Liver (tissue), 9 donors: ENCODE measurements around the gene RPGRIP1. TPM values are rescaled to one million over a fixed set of nuclear protein-coding genes. Genes with fewer than 3 reads are reported as not detected.

Experiments
- DNase-seq: peaks from one replicate; pipeline ENCODE4 v3.0.0-alpha.2; 2017; ENCODE audit warnings: low spot score
- H3K27ac ChIP-seq, 2 donors: one replicate each; pipeline ENCODE4 v1.7.0; 2013; ENCODE audit warnings: inconsistent platforms in 2 of 2, low read length in 2 of 2, control low read depth in 1 of 2, low read depth in 1 of 2, mild to moderate bottlenecking in 1 of 2
- H3K27me3 ChIP-seq, 4 donors: one replicate each; pipeline versions ENCODE4 v1.6.1 to v1.7.0; 2013; ENCODE audit warnings: low read length in 3 of 4, inconsistent platforms in 1 of 4, mild to moderate bottlenecking in 1 of 4, moderate library complexity in 1 of 4; ENCODE audit not compliant: control insufficient read depth in 4 of 4, insufficient read depth in 4 of 4
- H3K36me3 ChIP-seq, 4 donors: one replicate each; pipeline versions ENCODE4 v1.6.1 to v1.7.0; 2013; ENCODE audit warnings: low read length in 3 of 4, mild to moderate bottlenecking in 3 of 4, low read depth in 1 of 4, moderate library complexity in 1 of 4; ENCODE audit not compliant: control insufficient read depth in 4 of 4, insufficient read depth in 3 of 4
- H3K4me1 ChIP-seq, 4 donors: one replicate each; pipeline versions ENCODE4 v1.6.1 to v1.7.0; 2013; ENCODE audit warnings: low read length in 3 of 4, mild to moderate bottlenecking in 3 of 4, moderate library complexity in 1 of 4; ENCODE audit not compliant: control insufficient read depth in 4 of 4, insufficient read depth in 4 of 4
- H3K4me3 ChIP-seq, 3 donors: one replicate each; pipeline versions ENCODE4 v1.6.1 to v1.7.0; 2013; ENCODE audit warnings: low read length in 3 of 3, control low read depth in 1 of 3, low read depth in 1 of 3, mild to moderate bottlenecking in 1 of 3
- H3K9ac ChIP-seq, 2 donors: one replicate each; pipeline ENCODE4 v1.7.0; 2013; ENCODE audit warnings: low read length in 2 of 2, mild to moderate bottlenecking in 2 of 2, moderate library complexity in 2 of 2, control low read depth in 1 of 2, low read depth in 1 of 2
- H3K9me3 ChIP-seq, 4 donors: one replicate each; pipeline versions ENCODE4 v1.6.1 to v1.7.0; 2013; ENCODE audit warnings: low read length in 3 of 4; ENCODE audit not compliant: control insufficient read depth in 4 of 4
- EGR1 ChIP-seq, 2 donors: IDR thresholded peaks; 2 replicates each; pipeline ENCODE4 v1.6.1; 2016 to 2018; ENCODE audit warnings: antibody characterized with exemption in 2 of 2, low read depth in 2 of 2
- FOXA1 ChIP-seq: IDR thresholded peaks from 2 replicates; pipeline ENCODE4 v1.6.1; 2016; ENCODE audit warnings: antibody characterized with exemption
- FOXA2 ChIP-seq: IDR thresholded peaks from 2 replicates; pipeline ENCODE4 v1.6.1; 2016; ENCODE audit warnings: antibody characterized with exemption
- GABPA ChIP-seq, 2 donors: IDR thresholded peaks in 1 of 2; conservative IDR thresholded peaks in 1 of 2; 2 replicates each; pipeline ENCODE4 v1.6.1; 2016; ENCODE audit warnings: antibody characterized with exemption in 2 of 2, mild to moderate bottlenecking in 1 of 2, moderate library complexity in 1 of 2
- HNF4A ChIP-seq, 2 donors: conservative IDR thresholded peaks; 2 replicates each; pipeline ENCODE4 v1.6.1; 2016; ENCODE audit warnings: antibody characterized with exemption in 2 of 2, mild to moderate bottlenecking in 2 of 2
- HNF4G ChIP-seq: IDR thresholded peaks from 2 replicates; pipeline ENCODE4 v1.6.1; 2016; ENCODE audit warnings: antibody characterized with exemption
- JUND ChIP-seq, 2 donors: IDR thresholded peaks; 2 replicates each; pipeline ENCODE4 v1.6.1; 2016; ENCODE audit warnings: antibody characterized with exemption in 2 of 2
- NR2F2 ChIP-seq: IDR thresholded peaks from 2 replicates; pipeline ENCODE4 v1.6.1; 2016; ENCODE audit warnings: antibody characterized with exemption
- RAD21 ChIP-seq, 2 donors: IDR thresholded peaks; 2 replicates each; pipeline ENCODE4 v1.6.1; 2016; ENCODE audit warnings: antibody characterized with exemption in 2 of 2, mild to moderate bottlenecking in 2 of 2
- REST ChIP-seq: IDR thresholded peaks from 2 replicates; pipeline ENCODE4 v1.6.1; 2016; ENCODE audit warnings: antibody characterized with exemption, mild to moderate bottlenecking
- RXRA ChIP-seq, 2 donors: IDR thresholded peaks; 2 replicates each; pipeline ENCODE4 v1.6.1; 2017 to 2018; ENCODE audit warnings: antibody characterized with exemption in 2 of 2, mild to moderate bottlenecking in 1 of 2
- SP1 ChIP-seq: IDR thresholded peaks from 2 replicates; pipeline ENCODE4 v1.6.1; 2018; ENCODE audit warnings: antibody characterized with exemption, mild to moderate bottlenecking
- YY1 ChIP-seq: IDR thresholded peaks from 2 replicates; pipeline ENCODE4 v1.6.1; 2016; ENCODE audit warnings: antibody characterized with exemption, mild to moderate bottlenecking
- WGBS: extraction: QIAGEN DNeasy Blood & Tissue Kit; methylation state at CpG from one replicate; pipeline ENCODE4 v1.1.7; 2013; 5-methylcytosine and 5-hydroxymethylcytosine counted together
- polyA plus RNA-seq, 2 donors: library from polyadenylated mRNA; stranded (reverse) in 1 of 2; unstranded in 1 of 2; fragments of 200-250 nt in 1 of 2; fragments of >200 nt in 1 of 2; fragmentation: Nextera tagmentation in 1 of 2; extraction: Ambion mirVana in 1 of 2; gene quantifications; one replicate each; pipeline versions ENCODE4 v1.2.1 to v1.2.3, GENCODE V29; 2013 to 2015
- total RNA-seq, 2 donors: library from RNA; depleted of rRNA; stranded (reverse); fragments of >200 nt; gene quantifications; one replicate each; pipeline ENCODE4 v1.2.3, GENCODE V29; 2014
- TF ChIP-seq, protein P1 (sequence below): fragments of 150-350 bp; IDR thresholded peaks from 2 replicates; pipeline ENCODE4 v1.5.1; 2017; ENCODE audit warnings: improper control_type of control experiment, low read depth, low read length; ENCODE audit not compliant: missing input control
- TF ChIP-seq, protein P2 (sequence below): IDR thresholded peaks from 2 replicates; pipeline ENCODE4 v1.6.1; 2016; ENCODE audit warnings: antibody characterized with exemption
- donor health status: healthy.
- donor health status: healthy.
- donor health status: healthy.
- donor health status: healthy.
- donor health status: healthy.

RPGRIP1 gene
- total and polyA plus RNA-seq, 4 donors = 0.27 to 1.3 (median 0.40) TPM

DNA sequence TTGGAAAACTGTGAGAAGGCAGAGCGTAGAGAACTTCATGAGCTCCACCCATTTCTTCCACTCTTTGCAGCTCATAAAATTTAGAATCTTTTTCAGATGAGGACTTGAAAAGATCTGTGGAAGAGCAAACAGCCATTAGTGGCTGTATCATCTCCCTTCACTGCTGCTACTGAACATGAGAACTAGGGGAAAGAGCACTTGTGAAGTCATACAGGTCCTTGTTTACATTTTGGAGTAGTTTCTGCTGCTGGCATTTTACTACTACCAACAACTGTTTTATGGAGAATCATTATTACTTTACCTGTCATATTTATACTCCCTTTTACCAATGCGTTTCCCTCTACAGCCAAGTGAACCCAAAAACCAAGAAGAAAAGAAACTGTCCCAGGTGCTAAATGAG, 41.0 kb downstream of the RPGRIP1 start:
- H3K27ac ChIP-seq = no peak overlapping the region
- WGBS = 94% methylated on average over 2 of the region's 2 CpGs

DNA sequence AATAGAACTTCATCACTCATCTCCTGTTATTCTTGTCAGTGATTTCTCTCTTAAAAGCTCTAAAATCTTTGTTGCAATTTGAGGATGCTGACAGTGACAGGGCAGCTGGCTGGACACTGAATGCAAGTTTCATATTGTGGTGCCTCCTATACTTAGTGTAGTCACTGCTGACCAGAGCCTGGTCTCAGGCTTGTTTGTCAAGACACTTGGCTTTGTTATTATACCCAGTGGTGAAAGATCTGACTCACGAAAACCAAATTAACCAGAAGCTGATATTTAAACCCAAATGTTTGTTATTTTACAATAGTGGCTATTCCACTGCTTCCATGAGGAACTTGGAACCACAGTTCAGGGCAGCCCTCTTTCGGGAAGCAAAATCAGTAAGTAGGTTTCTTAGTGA, 42.8 kb downstream of the RPGRIP1 start:
- no peaks in the 10 kb centered on the region for H3K36me3 ChIP-seq
- no peak overlapping the region for H3K27ac ChIP-seq
- H3K9me3 ChIP-seq = no peaks in the 10 kb centered on the region
- DNase-seq = no peak
- H3K27me3 ChIP-seq = no peaks in the 10 kb centered on the region
- H3K4me3 ChIP-seq = no peak overlapping the region
- WGBS = 66% methylated on average over 2 of the region's 2 CpGs
- no peak overlapping the region for H3K9ac ChIP-seq
- no peaks in the 10 kb centered on the region for H3K4me1 ChIP-seq
- TF ChIP-seq FOXA1 (no peak), SP1 (no peak), HNF4G (no peak), FOXA2 (no peak), HNF4A (conservative IDR thresholded peaks at IDR 0.05) (no peak), EGR1 (IDR thresholded peaks at IDR 0.05; ENCODE audit: low read depth in 2 of 2) (no peak)
- TF ChIP-seq, protein P1, sequence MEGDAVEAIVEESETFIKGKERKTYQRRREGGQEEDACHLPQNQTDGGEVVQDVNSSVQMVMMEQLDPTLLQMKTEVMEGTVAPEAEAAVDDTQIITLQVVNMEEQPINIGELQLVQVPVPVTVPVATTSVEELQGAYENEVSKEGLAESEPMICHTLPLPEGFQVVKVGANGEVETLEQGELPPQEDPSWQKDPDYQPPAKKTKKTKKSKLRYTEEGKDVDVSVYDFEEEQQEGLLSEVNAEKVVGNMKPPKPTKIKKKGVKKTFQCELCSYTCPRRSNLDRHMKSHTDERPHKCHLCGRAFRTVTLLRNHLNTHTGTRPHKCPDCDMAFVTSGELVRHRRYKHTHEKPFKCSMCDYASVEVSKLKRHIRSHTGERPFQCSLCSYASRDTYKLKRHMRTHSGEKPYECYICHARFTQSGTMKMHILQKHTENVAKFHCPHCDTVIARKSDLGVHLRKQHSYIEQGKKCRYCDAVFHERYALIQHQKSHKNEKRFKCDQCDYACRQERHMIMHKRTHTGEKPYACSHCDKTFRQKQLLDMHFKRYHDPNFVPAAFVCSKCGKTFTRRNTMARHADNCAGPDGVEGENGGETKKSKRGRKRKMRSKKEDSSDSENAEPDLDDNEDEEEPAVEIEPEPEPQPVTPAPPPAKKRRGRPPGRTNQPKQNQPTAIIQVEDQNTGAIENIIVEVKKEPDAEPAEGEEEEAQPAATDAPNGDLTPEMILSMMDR = no peak

More for the DNA sequence above, 41.0 kb downstream of the RPGRIP1 start:
- no peaks in the 10 kb centered on the region for H3K4me1 ChIP-seq
- H3K36me3 ChIP-seq = no peaks in the 10 kb centered on the region
- no peak overlapping the region for H3K9ac ChIP-seq
- TF ChIP-seq HNF4A (conservative IDR thresholded peaks at IDR 0.05) (no peak), REST (no peak), EGR1 (IDR thresholded peaks at IDR 0.05; ENCODE audit: low read depth in 2 of 2) (no peak), NR2F2 (no peak), JUND (IDR thresholded peaks at IDR 0.05) (no peak), FOXA1 (no peak), RXRA (IDR thresholded peaks at IDR 0.05) (no peak), YY1 (no peak), FOXA2 (no peak), SP1 (no peak), RAD21 (IDR thresholded peaks at IDR 0.05) (no peak), GABPA (IDR thresholded peaks at IDR 0.05 in 1 of 2, conservative IDR thresholded peaks at IDR 0.05 in 1 of 2) (no peak)
- TF ChIP-seq, protein P2, sequence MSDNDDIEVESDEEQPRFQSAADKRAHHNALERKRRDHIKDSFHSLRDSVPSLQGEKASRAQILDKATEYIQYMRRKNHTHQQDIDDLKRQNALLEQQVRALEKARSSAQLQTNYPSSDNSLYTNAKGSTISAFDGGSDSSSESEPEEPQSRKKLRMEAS = no peak
- TF ChIP-seq, protein P1 = no peak
- no peaks in the 10 kb centered on the region for H3K9me3 ChIP-seq
- no peaks in the 10 kb centered on the region for H3K27me3 ChIP-seq
- H3K4me3 ChIP-seq = no peak overlapping the region
- DNase-seq = no peak
